ENCODE results near the gene TOB1. TPM values are rescaled to one million over a fixed set of nuclear protein-coding genes. Genes with fewer than 3 reads are reported as not detected.

Gene TOB1
- total RNA-seq, 3 donors from 2014 or later, result 29.4 to 31.0 (median 30.9) TPM

- Mint-ChIP-seq H3K27me3 (ENCODE audit: low read depth) (no peaks in the 10 kb centered on the region), H3K4me1 (ENCODE audit: low read depth) (peaks cover 1% of the 10 kb centered on the region), H3K4me3 (no peak overlapping the region), H3K36me3 (ENCODE audit: insufficient read depth) (no peaks in the 10 kb centered on the region), H3K9me3 (no peaks in the 10 kb centered on the region)
- DNase-seq, result no peak
- no peak for ATAC-seq
Observed at GRCh38 chr17:50813583-50813982, 52.6 kb downstream of the TOB1 start.

Other genes with a start within 250 kb of the TOB1 start
- gene ABCC3, start 231.5 kb downstream of the TOB1 start, total RNA-seq, result under 1 TPM; 0.26 to 0.63 (median 0.49) TPM
- 10 to 100 TPM; 54.4 to 61.1 (median 59.1) TPM for gene ANKRD40, start 158.4 kb downstream of the TOB1 start, total RNA-seq
- 100 to 1,000 TPM in 2 of 3 donors, 10 to 100 TPM in 1; 99.8 to 108 (median 100) TPM for gene LUC7L3, start 146.8 kb downstream of the TOB1 start, total RNA-seq
- gene ANKRD40CL, start 98.8 kb downstream of the TOB1 start, total RNA-seq, result not detected
- not detected for gene WFIKKN2, start 30.8 kb downstream of the TOB1 start, total RNA-seq